HG03060 (cell line): ENCODE measurements around the gene CLDN7.
A peak's percentile ranks its signal among the peaks of the same experiment; 100 is the strongest.

Experiments used
- ATAC-seq: cut with Tn5 transposase; IDR thresholded peaks from one replicate; pipeline ENCODE4 v1.9.1; 2021; ENCODE audit warnings: low read depth, moderate number of reproducible peaks; ENCODE audit not compliant: unreplicated experiment

The CLDN7 gene

GRCh38 chr17:7262192-7262934, at the start of gene CLDN7:
Gene CLDN7 (minus strand): TSS chr17:7262478. CDS start chr17:7262043, 435 bp downstream.
- no peak for ATAC-seq

GRCh38 chr17:7311110-7311705, 48.9 kb upstream of the CLDN7 start:
- no peak for ATAC-seq

- ATAC-seq = no peak
Measured at GRCh38 chr17:7309628-7310027, 47.4 kb upstream of the CLDN7 start.

GRCh38 chr17:7308625-7309433, 46.6 kb upstream of the CLDN7 start:
- ATAC-seq = no peak

GRCh38 chr17:7307686-7308624, 45.7 kb upstream of the CLDN7 start:
- ATAC-seq = no peak

GRCh38 chr17:7306911-7307685, 44.8 kb upstream of the CLDN7 start, which contains the start of gene EIF5A:
Gene EIF5A (plus strand): TSS chr17:7307628. CDS start chr17:7309636, 2,008 bp downstream.
- peak; percentile 48 for ATAC-seq

- no peak for ATAC-seq
Measured at GRCh38 chr17:7304179-7304578, 41.9 kb upstream of the CLDN7 start.

GRCh38 chr17:7296189-7296861, 34.0 kb upstream of the CLDN7 start:
- no peak for ATAC-seq

- ATAC-seq = no peak
Measured at GRCh38 chr17:7295230-7296180, 33.2 kb upstream of the CLDN7 start.

GRCh38 chr17:7294614-7295153, 32.4 kb upstream of the CLDN7 start, which contains the start of gene YBX2:
Gene YBX2 (minus strand): TSS chr17:7294639. CDS start chr17:7294500, 139 bp downstream.
- ATAC-seq = no peak

GRCh38 chr17:7293816-7294613, 31.7 kb upstream of the CLDN7 start:
- no peak for ATAC-seq

GRCh38 chr17:7293159-7293558, 30.9 kb upstream of the CLDN7 start:
- ATAC-seq = no peak

- ATAC-seq = no peak
Measured at GRCh38 chr17:7292729-7293128, 30.5 kb upstream of the CLDN7 start.

- no peak for ATAC-seq
Measured at GRCh38 chr17:7292194-7292593, 29.9 kb upstream of the CLDN7 start.

GRCh38 chr17:7290685-7291084, 28.4 kb upstream of the CLDN7 start:
- ATAC-seq = no peak

GRCh38 chr17:7290166-7290565, 27.9 kb upstream of the CLDN7 start:
- no peak for ATAC-seq
